Suprapubic skin (tissue), 4 donors: ENCODE results near the gene MOB3B.

Experiments used
- EP300 ChIP-seq: sonication (generic); formaldehyde crosslinking; IDR thresholded peaks from one replicate; pipeline ENCODE4 v1.6.1; 2017; ENCODE audit warnings: antibody characterized with exemption
- POLR2A ChIP-seq, 2 donors: fragments of 450-650 bp; IDR thresholded peaks; one replicate each; pipeline ENCODE4 v1.6.1; 2017; ENCODE audit warnings: antibody characterized with exemption in 2 of 2, mild to moderate bottlenecking in 2 of 2, moderate library complexity in 2 of 2
- POLR2AphosphoS5 ChIP-seq, 3 donors: sonication (generic); formaldehyde crosslinking; IDR thresholded peaks; one replicate each; pipeline ENCODE4 v1.6.1; 2017; ENCODE audit warnings: antibody characterized with exemption in 3 of 3
- TF ChIP-seq, protein P1 (sequence below), 2 donors: fragments of 200-600 bp in 1 of 2; fragments of 450-650 bp in 1 of 2; sonication (generic) in 1 of 2; IDR thresholded peaks; one replicate each; pipeline ENCODE4 v1.5.1; 2016 to 2019; ENCODE audit warnings: antibody characterized with exemption in 2 of 2, mild to moderate bottlenecking in 1 of 2, moderate library complexity in 1 of 2

DNA sequence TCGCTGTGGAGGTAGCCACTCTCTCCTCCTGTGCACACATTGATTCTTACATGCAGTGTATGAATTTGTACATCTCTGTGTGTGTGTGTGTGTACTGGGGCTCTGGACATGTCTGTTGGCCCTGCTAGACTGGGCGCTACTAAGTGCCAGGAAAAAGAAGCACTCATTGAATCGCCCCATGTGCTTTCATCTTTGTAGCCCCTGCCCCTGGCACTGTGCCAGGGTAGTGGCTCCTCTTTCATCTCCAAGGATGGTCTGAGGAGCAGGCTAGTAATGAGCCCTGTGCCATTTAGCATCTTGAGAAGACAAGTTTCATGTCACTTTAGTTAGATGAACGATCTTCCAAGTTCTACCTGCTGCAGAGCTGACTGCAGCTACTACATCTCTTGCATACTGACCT is 198.2 kb downstream of the MOB3B start:
- TF ChIP-seq, protein P1, sequence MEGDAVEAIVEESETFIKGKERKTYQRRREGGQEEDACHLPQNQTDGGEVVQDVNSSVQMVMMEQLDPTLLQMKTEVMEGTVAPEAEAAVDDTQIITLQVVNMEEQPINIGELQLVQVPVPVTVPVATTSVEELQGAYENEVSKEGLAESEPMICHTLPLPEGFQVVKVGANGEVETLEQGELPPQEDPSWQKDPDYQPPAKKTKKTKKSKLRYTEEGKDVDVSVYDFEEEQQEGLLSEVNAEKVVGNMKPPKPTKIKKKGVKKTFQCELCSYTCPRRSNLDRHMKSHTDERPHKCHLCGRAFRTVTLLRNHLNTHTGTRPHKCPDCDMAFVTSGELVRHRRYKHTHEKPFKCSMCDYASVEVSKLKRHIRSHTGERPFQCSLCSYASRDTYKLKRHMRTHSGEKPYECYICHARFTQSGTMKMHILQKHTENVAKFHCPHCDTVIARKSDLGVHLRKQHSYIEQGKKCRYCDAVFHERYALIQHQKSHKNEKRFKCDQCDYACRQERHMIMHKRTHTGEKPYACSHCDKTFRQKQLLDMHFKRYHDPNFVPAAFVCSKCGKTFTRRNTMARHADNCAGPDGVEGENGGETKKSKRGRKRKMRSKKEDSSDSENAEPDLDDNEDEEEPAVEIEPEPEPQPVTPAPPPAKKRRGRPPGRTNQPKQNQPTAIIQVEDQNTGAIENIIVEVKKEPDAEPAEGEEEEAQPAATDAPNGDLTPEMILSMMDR (IDR thresholded peaks at IDR 0.05), result no peak
- no peak for TF ChIP-seq POLR2A (IDR thresholded peaks at IDR 0.05)
- TF ChIP-seq POLR2AphosphoS5 (IDR thresholded peaks at IDR 0.05), result no peak
- no peak for TF ChIP-seq EP300
